Lower lobe of right lung (tissue), 2 donors: Measurements from ENCODE around the gene CD84. TPM values are rescaled to one million over a fixed set of nuclear protein-coding genes. Genes with fewer than 3 reads are reported as not detected.
"Not testable (repeated sequence)": the region's sequence is repeated elsewhere in the genome, so short reads cannot be mapped to it uniquely, and the experiment has no call there.

Source experiments
- ATAC-seq, 2 donors: fragments of 200-7000 bp; cut with Tn5 transposase; one replicate each; pipeline ENCODE4 v1.9.1; 2020 to 2022; ENCODE audit warnings: mild to moderate bottlenecking in 2 of 2, moderate library complexity in 2 of 2
- DNase-seq: peaks from one replicate; pipeline ENCODE4 v3.0.0-alpha.2; 2020
- H3K27ac ChIP-seq: fragments of 200-600 bp; one replicate; pipeline ENCODE4 v1.8.0; 2022
- H3K27me3 ChIP-seq: fragments of 200-600 bp; one replicate; pipeline ENCODE4 v1.8.0; 2022; ENCODE audit warnings: low read depth
- H3K36me3 ChIP-seq: fragments of 200-600 bp; one replicate; pipeline ENCODE4 v1.8.0; 2022; ENCODE audit warnings: mild to moderate bottlenecking
- H3K4me1 ChIP-seq: fragments of 200-600 bp; one replicate; pipeline ENCODE4 v1.8.0; 2022
- H3K4me3 ChIP-seq: fragments of 200-600 bp; one replicate; pipeline ENCODE4 v1.8.0; 2022; ENCODE audit warnings: mild to moderate bottlenecking
- H3K9me3 ChIP-seq: fragments of 200-600 bp; one replicate; pipeline ENCODE4 v1.8.0; 2022
- CTCF ChIP-seq: fragments of 200-600 bp; IDR thresholded peaks from one replicate; pipeline ENCODE4 v1.8.0; 2022; ENCODE audit warnings: antibody characterized with exemption, mild to moderate bottlenecking
- intact Hi-C: fragments of 100-400 bp; cut with DNase I; formaldehyde crosslinking; loops from one replicate; pipeline ENCODE4 v1.11.0; 2022
- total RNA-seq: library from RNA; stranded (reverse); fragmentation: NEBNext Ultra II Directional; extraction: Animal tissue kit (Norgen Biotek cat#: 25700); gene quantifications from one replicate; pipeline ENCODE4 v1.2.1, GENCODE V29; 2021
- donor health status: DM: no; HTN: yes; CAD: no; lungs with severe emphysema.

The CD84 gene
- total RNA-seq, 1 donor from 2014 or later = 24.1 TPM

DNA sequence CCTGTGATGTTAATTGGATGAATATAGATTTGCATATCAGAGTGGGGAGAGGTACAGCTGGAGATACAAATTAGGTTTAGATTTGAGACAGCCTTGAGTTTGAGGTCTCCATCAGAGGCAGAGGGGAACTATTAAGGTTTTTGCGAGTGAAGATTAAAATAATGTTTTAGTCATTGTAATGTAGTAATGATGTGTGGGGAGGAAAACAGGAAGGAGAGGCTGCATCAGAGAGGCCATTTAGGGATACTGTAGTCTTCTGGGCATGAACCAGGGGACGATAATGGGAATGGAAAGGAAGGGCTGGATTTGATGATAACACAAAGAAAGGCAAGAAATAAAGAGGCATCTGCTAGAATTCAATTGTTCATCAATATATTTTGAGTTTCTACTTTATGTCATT lies 9.5 kb downstream of the CD84 start:
- intact Hi-C loops = no loop called here
- no peaks in the 10 kb centered on the region for H3K9me3 ChIP-seq
- no peak for ATAC-seq

DNA sequence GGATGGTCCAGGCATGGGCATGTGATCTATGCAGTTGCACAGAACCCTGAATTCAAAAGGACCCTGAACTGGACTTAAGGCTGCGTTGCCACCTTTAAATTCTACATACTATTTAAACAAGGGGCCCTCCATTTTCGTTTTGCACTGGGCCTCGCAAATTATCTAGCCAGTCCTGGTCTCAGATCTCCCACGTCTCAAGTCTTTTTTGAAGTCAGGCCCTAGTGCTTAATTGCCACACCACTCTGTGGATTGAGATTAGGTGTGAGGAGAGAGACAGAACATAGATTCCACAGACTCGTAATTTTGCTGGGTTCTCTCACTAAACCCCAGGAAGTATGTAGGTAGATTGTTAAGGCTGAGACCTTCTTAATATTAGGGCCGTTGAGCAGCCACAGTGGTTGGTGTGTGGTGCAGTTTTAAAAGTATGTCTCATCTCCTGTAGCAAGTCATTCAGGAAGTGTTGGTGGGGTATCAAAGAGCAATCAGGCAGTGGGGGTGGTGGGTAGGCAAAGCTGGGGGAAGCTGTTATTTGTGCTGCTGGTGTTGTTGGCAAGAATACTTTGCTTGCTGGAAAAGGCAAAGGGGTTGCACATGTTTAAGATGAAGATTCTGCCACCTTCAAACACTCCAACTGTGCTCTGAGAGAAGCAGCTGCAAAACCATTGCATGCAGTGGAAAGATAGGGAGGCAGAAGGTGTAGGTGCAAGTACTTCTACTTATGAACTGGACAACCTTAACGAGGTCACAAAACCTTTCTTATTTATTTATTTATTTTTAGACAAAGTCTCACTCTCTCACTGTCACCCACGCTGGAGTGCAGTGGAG lies 11.2 kb downstream of the CD84 start:
- peak; percentile 52 to 62 for ATAC-seq

More for the DNA sequence above, 9.5 kb downstream of the CD84 start:
- peaks cover 15% of the 10 kb centered on the region for H3K4me1 ChIP-seq
- H3K27ac ChIP-seq = no peak overlapping the region
- no peaks in the 10 kb centered on the region for H3K36me3 ChIP-seq
- H3K4me3 ChIP-seq = no peak overlapping the region
- TF ChIP-seq CTCF = no peak
- no peak for DNase-seq
- H3K27me3 ChIP-seq = no peaks in the 10 kb centered on the region

DNA sequence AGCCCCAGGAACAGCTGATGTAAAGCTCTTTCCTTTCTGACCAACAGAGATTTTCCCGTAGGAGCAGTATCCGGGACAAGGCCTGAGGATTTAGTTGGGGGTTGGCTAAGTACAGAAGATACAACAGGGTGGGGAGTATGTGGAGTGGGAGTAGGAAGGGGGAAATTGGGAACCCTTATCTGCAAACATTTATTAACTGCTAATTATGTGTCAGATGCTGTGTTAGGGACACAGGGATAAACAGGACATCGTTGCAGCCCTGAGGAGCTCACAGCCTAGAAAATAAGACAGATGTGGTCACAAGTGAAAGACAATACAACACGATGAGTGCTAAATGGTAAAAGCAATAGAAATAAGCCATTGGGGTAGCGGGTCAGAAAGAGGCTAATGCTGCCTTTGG lies 12.0 kb downstream of the CD84 start:
- DNase-seq (no peak), ATAC-seq (no peak)
- no peaks in the 10 kb centered on the region for H3K27me3 ChIP-seq
- H3K27ac ChIP-seq = peak overlapping the region; percentile 41
- intact Hi-C loops = no loop called here
- no peak overlapping the region for H3K4me3 ChIP-seq
- TF ChIP-seq CTCF = no peak
- H3K36me3 ChIP-seq = no peaks in the 10 kb centered on the region
- H3K9me3 ChIP-seq = peaks cover 6% of the 10 kb centered on the region
- peaks cover 8% of the 10 kb centered on the region for H3K4me1 ChIP-seq

More for the DNA sequence above, 11.2 kb downstream of the CD84 start:
- H3K27me3 ChIP-seq = no peaks in the 10 kb centered on the region
- no peaks in the 10 kb centered on the region for H3K36me3 ChIP-seq
- peaks cover 8% of the 10 kb centered on the region for H3K4me1 ChIP-seq
- intact Hi-C loops = no loop called here
- DNase-seq = no peak
- peaks cover 2% of the 10 kb centered on the region for H3K9me3 ChIP-seq
- H3K4me3 ChIP-seq = no peak overlapping the region
- H3K27ac ChIP-seq = peak overlapping the region; percentile 41
- TF ChIP-seq CTCF = no peak

DNA sequence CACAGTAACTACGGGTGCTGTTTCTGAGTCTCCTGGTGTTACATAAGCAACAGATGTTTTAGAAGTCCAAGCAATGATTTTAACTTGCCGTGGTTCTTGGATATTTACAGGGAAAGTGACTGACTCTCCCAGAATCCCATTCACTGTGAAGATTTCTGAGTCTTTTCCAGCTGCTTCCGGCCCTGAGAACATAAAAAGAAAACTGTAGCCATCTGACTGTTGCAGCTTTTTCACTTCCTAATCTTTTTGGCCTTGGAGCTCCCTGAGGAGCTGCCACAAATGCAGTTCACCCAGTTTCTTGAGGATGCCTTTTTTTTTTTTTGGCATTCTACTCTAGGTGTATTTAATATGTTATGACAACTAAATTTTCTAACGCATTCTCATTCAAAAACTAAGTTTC lies 13.7 kb downstream of the CD84 start:
- no peak overlapping the region for H3K27ac ChIP-seq
- H3K4me1 ChIP-seq = peaks cover 8% of the 10 kb centered on the region
- intact Hi-C loops = no loop called here
- ATAC-seq (no peak), DNase-seq (no peak)
- H3K36me3 ChIP-seq = no peaks in the 10 kb centered on the region
- no peak overlapping the region for H3K4me3 ChIP-seq
- no peak for TF ChIP-seq CTCF
- H3K9me3 ChIP-seq = peaks cover 6% of the 10 kb centered on the region
- no peaks in the 10 kb centered on the region for H3K27me3 ChIP-seq

GRCh38 chr1:160563230-160563629 lies 16.1 kb downstream of the CD84 start:
- H3K4me3 ChIP-seq, intact Hi-C loops, H3K27me3 ChIP-seq, H3K27ac ChIP-seq, H3K36me3 ChIP-seq, ATAC-seq, H3K9me3 ChIP-seq, DNase-seq: not testable (repeated sequence)
- peaks cover 13% of the 10 kb centered on the region for H3K4me1 ChIP-seq

- H3K27ac ChIP-seq, H3K4me3 ChIP-seq, DNase-seq, H3K36me3 ChIP-seq, ATAC-seq, H3K27me3 ChIP-seq, H3K9me3 ChIP-seq, intact Hi-C loops: not testable (repeated sequence)
- peaks cover 13% of the 10 kb centered on the region for H3K4me1 ChIP-seq
These were observed 16.6 kb downstream of the CD84 start for GRCh38 chr1:160562745-160563144.
